ENCODE data around the gene SLIT3.

SLIT3 gene

GRCh38 chr5:168883281-168883741 lies 417.6 kb downstream of the SLIT3 start:
- Histone ChIP-seq H3K4me1 (ENCODE audit: insufficient read depth, low read length) (peaks cover 25% of the 10 kb centered on the region), H3K9ac (ENCODE audit: low read depth, low read length) (no peak overlapping the region), H3K36me3 (ENCODE audit: insufficient read depth, low read length) (no peaks in the 10 kb centered on the region), H3K27ac (ENCODE audit: low read depth, low read length) (no peak overlapping the region), H3K4me3 (ENCODE audit: low read length) (no peak overlapping the region), H3K9me3 (ENCODE audit: insufficient read depth, low read depth, low read length) (no peaks in the 10 kb centered on the region), H3K27me3 (ENCODE audit: insufficient read depth, low read length) (peaks cover 12% of the 10 kb centered on the region; the same call in 1 of the 2 replicates)
- 55% methylated on average over 15 of the region's 16 CpGs for WGBS

- Histone ChIP-seq H3K27ac (ENCODE audit: low read depth, low read length) (no peak overlapping the region), H3K27me3 (ENCODE audit: insufficient read depth, low read length) (peaks cover 12% of the 10 kb centered on the region; the same call in 1 of the 2 replicates), H3K4me1 (ENCODE audit: insufficient read depth, low read length) (peaks cover 25% of the 10 kb centered on the region), H3K4me3 (ENCODE audit: low read length) (no peak overlapping the region), H3K9ac (ENCODE audit: low read depth, low read length) (no peak overlapping the region), H3K36me3 (ENCODE audit: insufficient read depth, low read length) (no peaks in the 10 kb centered on the region), H3K9me3 (ENCODE audit: insufficient read depth, low read depth, low read length) (no peaks in the 10 kb centered on the region)
- 91% methylated on average over 12 of the region's 12 CpGs for WGBS
Observed at GRCh38 chr5:168882283-168882682, 418.7 kb downstream of the SLIT3 start.

- Histone ChIP-seq H3K9ac (ENCODE audit: low read depth, low read length) (no peak overlapping the region), H3K27ac (ENCODE audit: low read depth, low read length) (no peak overlapping the region), H3K9me3 (ENCODE audit: insufficient read depth, low read depth, low read length) (no peaks in the 10 kb centered on the region), H3K36me3 (ENCODE audit: insufficient read depth, low read length) (no peaks in the 10 kb centered on the region), H3K4me3 (ENCODE audit: low read length) (no peak overlapping the region), H3K4me1 (ENCODE audit: insufficient read depth, low read length) (peaks cover 25% of the 10 kb centered on the region), H3K27me3 (ENCODE audit: insufficient read depth, low read length) (peaks cover 12% of the 10 kb centered on the region; the same call in 1 of the 2 replicates)
- 38% methylated on average over 11 of the region's 11 CpGs for WGBS
Observed at GRCh38 chr5:168881427-168882149, 419.4 kb downstream of the SLIT3 start.

- no peak overlapping the region for H3K4me3 ChIP-seq (ENCODE audit: low read length)
- H3K27me3 ChIP-seq (ENCODE audit: insufficient read depth, low read length), result peaks cover 12% of the 10 kb centered on the region; the same call in 1 of the 2 replicates
- H3K27ac ChIP-seq (ENCODE audit: low read depth, low read length), result no peak overlapping the region
- H3K9me3 ChIP-seq (ENCODE audit: insufficient read depth, low read depth, low read length), result no peaks in the 10 kb centered on the region
- H3K4me1 ChIP-seq (ENCODE audit: insufficient read depth, low read length), result peaks cover 25% of the 10 kb centered on the region
- no peak overlapping the region for H3K9ac ChIP-seq (ENCODE audit: low read depth, low read length)
- no peaks in the 10 kb centered on the region for H3K36me3 ChIP-seq (ENCODE audit: insufficient read depth, low read length)
- 83% methylated on average over 8 of the region's 8 CpGs for WGBS
Observed at GRCh38 chr5:168879929-168880328, 421.0 kb downstream of the SLIT3 start.

GRCh38 chr5:168879331-168879730 lies 421.6 kb downstream of the SLIT3 start:
- Histone ChIP-seq H3K36me3 (ENCODE audit: insufficient read depth, low read length) (no peaks in the 10 kb centered on the region), H3K9ac (ENCODE audit: low read depth, low read length) (no peak overlapping the region), H3K27me3 (ENCODE audit: insufficient read depth, low read length) (peaks cover 12% of the 10 kb centered on the region; the same call in 1 of the 2 replicates), H3K4me3 (ENCODE audit: low read length) (no peak overlapping the region), H3K9me3 (ENCODE audit: insufficient read depth, low read depth, low read length) (no peaks in the 10 kb centered on the region), H3K27ac (ENCODE audit: low read depth, low read length) (no peak overlapping the region), H3K4me1 (ENCODE audit: insufficient read depth, low read length) (peaks cover 25% of the 10 kb centered on the region)
- 89% methylated on average over 2 of the region's 2 CpGs for WGBS

- no peak overlapping the region for H3K9ac ChIP-seq (ENCODE audit: low read depth, low read length)
- H3K9me3 ChIP-seq (ENCODE audit: insufficient read depth, low read depth, low read length), result no peaks in the 10 kb centered on the region
- peaks cover 20% of the 10 kb centered on the region for H3K4me1 ChIP-seq (ENCODE audit: insufficient read depth, low read length)
- 96% methylated on average over 10 of the region's 10 CpGs for WGBS
- H3K27ac ChIP-seq (ENCODE audit: low read depth, low read length), result no peak overlapping the region
- H3K36me3 ChIP-seq (ENCODE audit: insufficient read depth, low read length), result no peaks in the 10 kb centered on the region
- H3K27me3 ChIP-seq (ENCODE audit: insufficient read depth, low read length), result peaks cover 12% of the 10 kb centered on the region; the same call in 1 of the 2 replicates
- no peak overlapping the region for H3K4me3 ChIP-seq (ENCODE audit: low read length)
Observed at GRCh38 chr5:168878135-168878745, 422.7 kb downstream of the SLIT3 start.

GRCh38 chr5:168877132-168877892 lies 423.6 kb downstream of the SLIT3 start:
- H3K27ac ChIP-seq (ENCODE audit: low read depth, low read length), result no peak overlapping the region
- peaks cover 10% of the 10 kb centered on the region; the same call in 1 of the 2 replicates for H3K27me3 ChIP-seq (ENCODE audit: insufficient read depth, low read length)
- no peak overlapping the region for H3K9ac ChIP-seq (ENCODE audit: low read depth, low read length)
- 73% methylated on average over 11 of the region's 11 CpGs for WGBS
- no peaks in the 10 kb centered on the region for H3K36me3 ChIP-seq (ENCODE audit: insufficient read depth, low read length)
- no peaks in the 10 kb centered on the region for H3K9me3 ChIP-seq (ENCODE audit: insufficient read depth, low read depth, low read length)
- peaks cover 15% of the 10 kb centered on the region for H3K4me1 ChIP-seq (ENCODE audit: insufficient read depth, low read length)
- H3K4me3 ChIP-seq (ENCODE audit: low read length), result no peak overlapping the region

GRCh38 chr5:168876419-168876818 lies 424.5 kb downstream of the SLIT3 start:
- H3K27ac ChIP-seq (ENCODE audit: low read depth, low read length), result no peak overlapping the region
- H3K4me1 ChIP-seq (ENCODE audit: insufficient read depth, low read length), result peaks cover 7% of the 10 kb centered on the region
- 92% methylated on average over 3 of the region's 3 CpGs for WGBS
- no peak overlapping the region for H3K4me3 ChIP-seq (ENCODE audit: low read length)
- H3K9me3 ChIP-seq (ENCODE audit: insufficient read depth, low read depth, low read length), result no peaks in the 10 kb centered on the region
- no peak overlapping the region for H3K9ac ChIP-seq (ENCODE audit: low read depth, low read length)
- peaks cover 8% of the 10 kb centered on the region; the same call in 1 of the 2 replicates for H3K27me3 ChIP-seq (ENCODE audit: insufficient read depth, low read length)
- no peaks in the 10 kb centered on the region for H3K36me3 ChIP-seq (ENCODE audit: insufficient read depth, low read length)

- Histone ChIP-seq H3K4me3 (ENCODE audit: low read length) (no peak overlapping the region), H3K27me3 (ENCODE audit: insufficient read depth, low read length) (peaks cover 8% of the 10 kb centered on the region; the same call in 1 of the 2 replicates), H3K9ac (ENCODE audit: low read depth, low read length) (no peak overlapping the region), H3K9me3 (ENCODE audit: insufficient read depth, low read depth, low read length) (no peaks in the 10 kb centered on the region), H3K27ac (ENCODE audit: low read depth, low read length) (no peak overlapping the region), H3K36me3 (ENCODE audit: insufficient read depth, low read length) (no peaks in the 10 kb centered on the region), H3K4me1 (ENCODE audit: insufficient read depth, low read length) (peaks cover 2% of the 10 kb centered on the region; the same call in 1 of the 2 replicates)
- WGBS, result 60% methylated on average over 5 of the region's 5 CpGs
Observed at GRCh38 chr5:168875832-168876231, 425.1 kb downstream of the SLIT3 start.

- WGBS, result 68% methylated on average over 6 of the region's 6 CpGs
- no peaks in the 10 kb centered on the region for H3K4me1 ChIP-seq (ENCODE audit: insufficient read depth, low read length)
- H3K27me3 ChIP-seq (ENCODE audit: insufficient read depth, low read length), result peaks cover 4% of the 10 kb centered on the region; the same call in 1 of the 2 replicates
- no peaks in the 10 kb centered on the region for H3K9me3 ChIP-seq (ENCODE audit: insufficient read depth, low read depth, low read length)
- no peak overlapping the region for H3K27ac ChIP-seq (ENCODE audit: low read depth, low read length)
- no peaks in the 10 kb centered on the region for H3K36me3 ChIP-seq (ENCODE audit: insufficient read depth, low read length)
- H3K9ac ChIP-seq (ENCODE audit: low read depth, low read length), result no peak overlapping the region
- H3K4me3 ChIP-seq (ENCODE audit: low read length), result no peak overlapping the region
Observed at GRCh38 chr5:168874713-168875380, 426.1 kb downstream of the SLIT3 start.
